ENCODE results near the gene DPEP3. TPM values are rescaled to one million over a fixed set of nuclear protein-coding genes. Genes with fewer than 3 reads are reported as not detected.

The DPEP3 gene
- total RNA-seq = under 1 TPM in 1 of 4 donors, not detected in 3; 0.17 TPM

- H3K27me3 ChIP-seq = peaks cover 0 to 31% (median 4%) of the 10 kb centered on the region in 4 donors
- H3K27ac ChIP-seq (replicated peaks in 1 of 4) = no peak within 1 kb of the TSS
- intact Hi-C loops (cut with DNase I) = no loop called here
- peak in 1 of 3 experiments; percentile 21 for TF ChIP-seq CTCF (IDR thresholded peaks at IDR 0.05)
- TF ChIP-seq POLR2AphosphoS5 (IDR thresholded peaks at IDR 0.05) = no peak
- no peak for TF ChIP-seq EP300 (IDR thresholded peaks at IDR 0.05)
- 54% methylated on average over 50 of the region's 62 CpGs for WGBS
- DNase-seq (ENCODE audit: extremely low spot score) = no peak
- H3K4me3 ChIP-seq = no peak within 1 kb of the TSS
- H3K4me1 ChIP-seq = peaks cover 9 to 19% (median 12%) of the 10 kb centered on the region in 4 donors
- no peaks in the 10 kb centered on the region for H3K36me3 ChIP-seq
- H3K9me3 ChIP-seq = no peaks in the 10 kb centered on the region
Measured at GRCh38 chr16:67979955-67980678, at the start of gene DPEP3. Gene DPEP3, minus strand, starts transcription at chr16:67980499. Its CDS starts 119 bp downstream, at chr16:67980380.

- H3K27me3 ChIP-seq = no peaks in the 10 kb centered on the region
- H3K4me1 ChIP-seq = peaks cover 3 to 11% (median 5%) of the 10 kb centered on the region in 4 donors
- no peak overlapping the region for H3K4me3 ChIP-seq
- no peak for DNase-seq (ENCODE audit: extremely low spot score)
- H3K27ac ChIP-seq (replicated peaks in 1 of 4) = no peak overlapping the region
- peaks cover 0 to 54% (median 30%) of the 10 kb centered on the region in 4 donors for H3K36me3 ChIP-seq
- no peaks in the 10 kb centered on the region for H3K9me3 ChIP-seq
- WGBS = 95% methylated on average over 3 of the region's 3 CpGs
- intact Hi-C loops (cut with DNase I) = no loop called here
- TF ChIP-seq POLR2A (IDR thresholded peaks at IDR 0.05; ENCODE audit: low read depth) = no peak
- TF ChIP-seq EP300 (IDR thresholded peaks at IDR 0.05) = no peak
- no peak for TF ChIP-seq CTCF (IDR thresholded peaks at IDR 0.05)
- no peak for TF ChIP-seq POLR2AphosphoS5 (IDR thresholded peaks at IDR 0.05)
Measured at GRCh38 chr16:68028996-68029395, 48.7 kb upstream of the DPEP3 start.

GRCh38 chr16:68022728-68023537, 42.6 kb upstream of the DPEP3 start, which contains the start of the genes DDX28 and DUS2:
Gene DDX28, minus strand, starts transcription at chr16:68023232. Its CDS starts 30 bp downstream, at chr16:68023202.
Gene DUS2, plus strand, starts transcription at chr16:68023284. Its CDS starts 14,740 bp downstream, at chr16:68038024.
- WGBS = 0% methylated on average over 29 of the region's 84 CpGs
- intact Hi-C loops (cut with DNase I) = no loop called here
- H3K27ac ChIP-seq (replicated peaks in 1 of 4) = peak within 1 kb of the TSS; percentile 83 to 90 (median 86)

GRCh38 chr16:68022278-68022727, 42.0 kb upstream of the DPEP3 start:
- H3K27me3 ChIP-seq = no peaks in the 10 kb centered on the region
- intact Hi-C loops (cut with DNase I) = no loop called here
- peak overlapping the region; percentile 74 to 97 (median 87) for H3K4me3 ChIP-seq
- TF ChIP-seq POLR2AphosphoS5 (IDR thresholded peaks at IDR 0.05) = no peak
- TF ChIP-seq EP300 (IDR thresholded peaks at IDR 0.05) = no peak
- no peaks in the 10 kb centered on the region for H3K9me3 ChIP-seq
- peaks cover 0 to 27% (median 13%) of the 10 kb centered on the region in 4 donors for H3K36me3 ChIP-seq
- peaks cover 26 to 37% (median 30%) of the 10 kb centered on the region in 4 donors for H3K4me1 ChIP-seq
- 54% methylated on average over 4 of the region's 19 CpGs for WGBS
- peak overlapping the region; percentile 83 to 90 (median 86) for H3K27ac ChIP-seq (replicated peaks in 1 of 4)
- no peak for DNase-seq (ENCODE audit: extremely low spot score)

More at GRCh38 chr16:68022728-68023537, 42.6 kb upstream of the DPEP3 start, which contains the start of the genes DDX28 and DUS2:
- TF ChIP-seq EP300 (IDR thresholded peaks at IDR 0.05) (no peak), POLR2AphosphoS5 (IDR thresholded peaks at IDR 0.05) (peak; percentile 96 to 99), POLR2A (IDR thresholded peaks at IDR 0.05; ENCODE audit: low read depth) (no peak), CTCF (IDR thresholded peaks at IDR 0.05) (peak in 1 of 3 experiments; percentile 27)
- peaks cover 26 to 37% (median 30%) of the 10 kb centered on the region in 4 donors for H3K4me1 ChIP-seq
- H3K4me3 ChIP-seq = peak within 1 kb of the TSS; percentile 74 to 97 (median 87)
- peak; percentile 98 for DNase-seq (ENCODE audit: extremely low spot score)
- no peaks in the 10 kb centered on the region for H3K9me3 ChIP-seq
- peaks cover 0 to 33% (median 18%) of the 10 kb centered on the region in 4 donors for H3K36me3 ChIP-seq
- no peaks in the 10 kb centered on the region for H3K27me3 ChIP-seq

Data from esophagus muscularis mucosa (tissue), 4 donors.